NCI-H524 treated with DMSO at 0.1 percent for 48 hours (cell line): ENCODE results near the gene FARS2.
"Not testable (repeated sequence)": the region's sequence is repeated elsewhere in the genome, so short reads cannot be mapped to it uniquely, and the experiment has no call there.

Experiments used
- DNase-seq: peaks from one replicate; lab custom pipeline; 2025; lab: John Stamatoyannopoulos, UW

FARS2 gene

DNA sequence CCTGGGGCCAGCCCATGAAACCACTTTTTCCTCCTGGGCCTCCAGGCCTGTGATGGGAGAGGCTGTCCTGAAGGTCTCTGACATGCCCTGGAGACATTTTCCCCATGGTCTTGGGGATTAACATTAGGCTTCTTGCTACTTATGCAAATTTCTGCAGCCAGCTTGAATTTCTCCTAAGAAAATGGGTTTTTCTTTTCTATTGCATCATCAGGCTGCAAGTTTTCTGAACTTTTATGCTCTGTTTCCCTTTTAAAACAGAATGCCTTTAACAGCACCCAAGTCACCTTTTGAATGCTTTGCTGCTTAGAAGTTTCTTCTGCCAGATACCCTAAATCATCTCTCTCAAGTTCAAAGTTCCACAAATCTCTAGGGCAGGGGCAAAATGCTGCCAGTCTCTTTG is 535.2 kb downstream of the FARS2 start:
- not testable (repeated sequence) for DNase-seq

DNA sequence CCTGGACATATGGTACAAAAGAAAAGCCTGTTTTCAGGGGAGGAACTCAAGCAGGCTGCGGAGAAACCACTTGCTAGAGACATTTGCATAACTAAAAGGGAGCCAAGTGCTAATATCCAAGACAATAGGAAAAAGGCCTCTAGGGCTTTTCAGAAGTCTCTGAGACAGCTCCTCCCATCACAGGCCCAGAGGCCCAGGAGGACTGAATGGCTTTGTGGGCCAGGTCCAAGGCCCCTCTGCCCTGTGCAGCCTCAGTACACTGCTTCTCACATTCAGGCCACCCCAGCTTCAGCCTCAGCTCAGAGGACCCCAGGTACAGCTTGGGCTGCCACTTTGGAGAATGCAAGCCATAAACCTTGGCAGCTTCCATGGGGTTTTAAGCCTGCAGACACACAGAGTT is 545.1 kb downstream of the FARS2 start:
- not testable (repeated sequence) for DNase-seq

DNA sequence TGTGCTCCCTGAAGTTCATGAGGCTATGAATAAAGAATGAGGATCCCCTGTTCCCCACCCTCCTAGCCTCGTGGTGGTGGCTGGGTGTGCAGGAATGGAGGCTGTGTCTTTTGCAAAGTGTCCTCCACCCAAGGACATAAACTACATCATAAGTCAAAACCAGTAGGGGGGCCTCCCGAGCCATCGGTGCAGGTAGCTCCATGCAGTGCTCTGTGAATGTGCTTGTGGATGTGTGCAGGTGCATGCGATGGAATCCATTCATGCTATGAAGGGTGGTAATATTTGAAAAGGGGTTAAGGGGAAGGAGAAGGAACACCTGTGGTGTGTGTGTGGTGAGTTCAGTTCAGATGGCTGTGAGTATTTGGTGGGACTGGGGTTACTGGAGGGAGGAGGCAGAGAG is 548.1 kb downstream of the FARS2 start:
- no peak for DNase-seq

DNA sequence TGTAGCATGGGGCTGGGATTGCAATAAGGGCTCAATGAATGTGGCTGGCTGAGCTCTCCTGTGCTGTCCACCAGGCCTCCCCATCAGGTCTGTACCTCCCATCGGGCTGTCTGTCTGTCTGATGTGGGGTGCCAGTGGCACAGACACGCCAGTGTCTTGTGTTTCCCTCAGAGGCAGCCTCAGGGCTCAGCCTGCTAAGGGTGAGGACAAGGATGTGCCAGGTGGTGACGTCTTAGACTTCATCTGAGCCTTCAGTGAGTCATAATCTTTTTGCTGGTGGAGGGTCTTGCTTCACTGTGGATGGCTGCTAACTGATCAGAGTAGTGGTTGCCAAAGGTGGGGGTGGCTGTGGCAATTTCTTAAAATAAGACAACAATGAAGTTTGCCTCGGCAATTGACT is 550.7 kb downstream of the FARS2 start:
- DNase-seq: no peak

DNA sequence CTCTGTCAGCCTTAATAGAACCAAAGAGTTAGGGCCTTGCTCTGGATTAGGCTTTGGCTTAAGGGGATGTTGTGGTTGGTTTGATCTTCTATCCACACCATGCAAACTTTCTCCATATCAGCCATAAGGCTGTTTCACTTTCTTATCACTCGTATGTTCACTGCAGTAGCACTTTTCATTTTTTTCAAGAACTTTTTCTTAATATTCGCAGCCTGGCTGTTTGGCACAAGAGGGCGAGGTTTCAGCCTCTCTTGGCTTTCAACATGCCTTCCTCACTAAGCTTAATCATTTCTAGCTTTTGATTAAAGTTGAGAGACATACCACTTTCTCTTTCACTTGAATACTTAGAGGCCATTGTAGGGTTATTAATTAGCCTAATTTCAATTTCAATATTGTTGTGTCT is 552.3 kb downstream of the FARS2 start:
- no peak for DNase-seq

DNA sequence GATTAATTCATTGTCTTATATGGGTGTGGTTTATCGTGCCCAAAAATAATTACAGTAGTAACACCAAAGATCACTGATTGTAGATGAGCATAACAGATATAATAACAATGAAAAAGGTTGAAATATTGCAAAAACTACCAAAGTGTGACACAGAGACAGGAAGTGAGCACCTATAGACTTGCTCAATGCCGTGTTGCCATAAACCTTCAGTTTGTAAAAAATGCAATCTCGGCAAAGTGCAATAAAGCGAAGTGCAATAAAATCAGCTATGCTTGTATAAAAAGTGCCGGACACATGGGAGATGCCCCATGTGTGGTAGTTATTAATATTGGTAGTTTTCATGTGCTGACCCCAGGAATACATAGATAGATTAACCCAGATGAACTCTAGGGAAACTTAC is 552.8 kb downstream of the FARS2 start:
- DNase-seq: no peak

DNA sequence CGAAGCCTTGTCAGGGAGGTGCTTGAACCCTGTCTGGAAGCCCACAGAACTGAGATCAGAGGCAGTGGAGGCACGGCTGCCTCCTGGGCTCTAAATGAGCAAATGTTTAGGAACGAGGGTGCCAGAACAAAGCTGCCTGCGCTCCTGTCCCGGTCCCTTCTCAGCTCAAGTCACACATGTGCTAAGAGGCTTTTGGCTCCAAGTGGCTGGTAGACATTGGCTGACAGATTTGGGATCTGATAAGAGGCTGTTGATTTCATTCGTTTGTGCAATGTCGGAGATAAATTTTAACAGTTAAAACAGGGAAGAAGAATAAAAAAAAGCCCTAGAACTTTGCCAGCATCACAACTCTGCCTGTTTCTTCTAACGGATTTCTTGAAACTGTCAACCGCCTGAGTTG is 553.6 kb downstream of the FARS2 start:
- no peak for DNase-seq

DNA sequence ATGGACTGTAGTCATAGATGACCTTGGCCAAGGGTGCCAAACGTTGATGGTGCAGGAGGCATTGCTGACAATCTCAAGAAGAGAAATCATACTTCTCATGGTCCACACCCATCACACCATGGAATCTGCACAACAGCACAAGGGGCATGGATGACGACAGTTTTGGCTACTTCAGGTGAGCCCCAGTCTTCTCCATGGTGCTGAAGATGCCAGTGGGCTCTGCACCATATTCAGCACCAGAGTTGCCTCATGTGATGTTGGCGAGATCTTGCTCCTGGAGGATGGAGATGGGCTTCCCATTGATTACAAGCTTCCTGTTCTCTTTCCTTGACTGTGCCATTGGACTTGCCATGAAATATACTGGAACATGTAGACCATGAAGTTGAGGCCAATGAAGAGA is 556.6 kb downstream of the FARS2 start:
- no peak for DNase-seq

DNA sequence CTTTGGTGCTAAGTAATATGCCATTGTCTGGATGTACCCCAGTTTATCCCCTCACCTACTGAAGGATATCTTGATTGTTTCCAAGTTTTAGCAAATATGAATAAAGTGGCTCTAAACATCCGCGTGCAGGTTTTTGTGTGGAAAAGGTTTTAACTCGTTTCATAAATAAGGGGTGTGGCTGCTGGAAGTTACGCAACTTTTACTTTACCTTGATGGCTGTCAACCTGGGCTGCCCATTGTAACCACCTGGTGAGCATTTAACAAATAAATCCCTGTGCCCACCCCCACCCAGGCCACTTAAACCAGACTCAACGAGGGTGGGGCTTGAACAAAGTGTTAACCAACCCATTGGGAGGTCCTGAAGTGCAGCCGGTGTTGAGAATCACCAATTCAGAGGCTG is 557.6 kb downstream of the FARS2 start:
- no peak for DNase-seq
